Activated CD4-positive, alpha-beta memory T cell treated with anti-CD3 and anti-CD28 coated beads for 36 hours (primary cell): ENCODE results near the gene ITIH5. TPM values are rescaled to one million over a fixed set of nuclear protein-coding genes. Genes with fewer than 3 reads are reported as not detected.

Experiments
- CTCF ChIA-PET: fragments of 350-600 bp; sonication (Branson Sonifier 250); formaldehyde crosslinking; loops from one replicate; lab custom pipeline; 2021; ENCODE audit warnings: antibody characterized with exemption, inconsistent platforms; lab: Charles Lee
- POLR2A ChIA-PET: fragments of 350-600 bp; sonication (Branson Sonifier 250); formaldehyde crosslinking; loops from one replicate; lab custom pipeline; 2021; ENCODE audit warnings: antibody characterized with exemption; lab: Charles Lee
- DNase-seq: peaks from one replicate; pipeline ENCODE4 v3.0.0-alpha.2; 2020
- H3K27ac Mint-ChIP-seq: one replicate; pipeline ENCODE4 v1.8.0; 2021; ENCODE audit warnings: mixed read lengths
- H3K27me3 Mint-ChIP-seq: one replicate; pipeline ENCODE4 v1.8.0; 2021; ENCODE audit warnings: mixed read lengths
- H3K36me3 Mint-ChIP-seq: one replicate; pipeline ENCODE4 v1.8.0; 2021; ENCODE audit warnings: mixed read lengths
- H3K4me1 Mint-ChIP-seq: one replicate; pipeline ENCODE4 v1.8.0; 2021; ENCODE audit warnings: low read depth, mixed read lengths
- H3K4me3 Mint-ChIP-seq: one replicate; pipeline ENCODE4 v1.8.0; 2021; ENCODE audit warnings: mild to moderate bottlenecking, mixed read lengths
- H3K9me3 Mint-ChIP-seq: one replicate; pipeline ENCODE4 v1.8.0; 2021; ENCODE audit warnings: mixed read lengths
- intact Hi-C: fragments of 100-400 bp; cut with micrococcal nuclease; formaldehyde crosslinking; loops from one replicate; pipeline ENCODE4 v1.15.1; 2023
- total RNA-seq, 2 experiments: library from RNA; stranded (reverse); gene quantifications; one replicate each; pipeline ENCODE4 v1.2.3, GENCODE V29; 2021

Gene ITIH5
- total RNA-seq, 2 experiments from 2014 or later, result not detected

GRCh38 chr10:7593063-7593462, 73.7 kb downstream of the ITIH5 start:
- POLR2A ChIA-PET, result no interaction called here
- intact Hi-C loops, result no loop called here
- no peaks in the 10 kb centered on the region for H3K4me1 Mint-ChIP-seq

GRCh38 chr10:7592627-7593026, 74.1 kb downstream of the ITIH5 start:
- ChIA-PET POLR2A (no interaction called here), CTCF (no interaction called here)
- Mint-ChIP-seq H3K27me3 (peaks cover 6% of the 10 kb centered on the region), H3K36me3 (no peaks in the 10 kb centered on the region), H3K4me3 (no peak overlapping the region), H3K9me3 (no peaks in the 10 kb centered on the region), H3K4me1 (no peaks in the 10 kb centered on the region), H3K27ac (no peak overlapping the region)
- DNase-seq, result no peak
- intact Hi-C loops, result no loop called here

More at GRCh38 chr10:7593063-7593462, 73.7 kb downstream of the ITIH5 start:
- Mint-ChIP-seq H3K4me3 (no peak overlapping the region), H3K27ac (no peak overlapping the region), H3K27me3 (peaks cover 6% of the 10 kb centered on the region), H3K9me3 (no peaks in the 10 kb centered on the region), H3K36me3 (no peaks in the 10 kb centered on the region)
- CTCF ChIA-PET, result no interaction called here
- DNase-seq, result no peak

GRCh38 chr10:7590271-7590670, 76.5 kb downstream of the ITIH5 start:
- Mint-ChIP-seq H3K36me3 (no peaks in the 10 kb centered on the region), H3K27ac (no peak overlapping the region), H3K4me3 (no peak overlapping the region), H3K27me3 (peaks cover 2% of the 10 kb centered on the region), H3K9me3 (no peaks in the 10 kb centered on the region), H3K4me1 (peaks cover 2% of the 10 kb centered on the region)
- POLR2A ChIA-PET, result no interaction called here
- CTCF ChIA-PET, result no interaction called here
- intact Hi-C loops, result no loop called here
- no peak for DNase-seq

GRCh38 chr10:7589748-7590147, 77.0 kb downstream of the ITIH5 start:
- intact Hi-C loops, result no loop called here
- Mint-ChIP-seq H3K4me1 (peaks cover 3% of the 10 kb centered on the region), H3K9me3 (no peaks in the 10 kb centered on the region), H3K36me3 (no peaks in the 10 kb centered on the region), H3K4me3 (no peak overlapping the region), H3K27me3 (peaks cover 2% of the 10 kb centered on the region), H3K27ac (no peak overlapping the region)
- CTCF ChIA-PET, result no interaction called here
- POLR2A ChIA-PET, result no interaction called here
- DNase-seq, result no peak

- peaks cover 2% of the 10 kb centered on the region for H3K27me3 Mint-ChIP-seq
- peaks cover 3% of the 10 kb centered on the region for H3K4me1 Mint-ChIP-seq
- no peaks in the 10 kb centered on the region for H3K36me3 Mint-ChIP-seq
- no peaks in the 10 kb centered on the region for H3K9me3 Mint-ChIP-seq
- H3K27ac Mint-ChIP-seq, result no peak overlapping the region
- POLR2A ChIA-PET, result no interaction called here
- no peak for DNase-seq
- intact Hi-C loops, result no loop called here
- CTCF ChIA-PET, result no interaction called here
- no peak overlapping the region for H3K4me3 Mint-ChIP-seq
These were observed 78.9 kb downstream of the ITIH5 start for GRCh38 chr10:7587865-7588188.

GRCh38 chr10:7587168-7587864, 79.5 kb downstream of the ITIH5 start:
- Mint-ChIP-seq H3K27ac (no peak overlapping the region), H3K9me3 (no peaks in the 10 kb centered on the region), H3K4me3 (no peak overlapping the region), H3K4me1 (peaks cover 3% of the 10 kb centered on the region), H3K27me3 (peaks cover 2% of the 10 kb centered on the region), H3K36me3 (no peaks in the 10 kb centered on the region)
- ChIA-PET CTCF (no interaction called here), POLR2A (no interaction called here)
- no peak for DNase-seq
- intact Hi-C loops, result no loop called here

GRCh38 chr10:7585228-7585627, 81.5 kb downstream of the ITIH5 start:
- Mint-ChIP-seq H3K27me3 (no peaks in the 10 kb centered on the region), H3K4me1 (peaks cover 3% of the 10 kb centered on the region), H3K9me3 (no peaks in the 10 kb centered on the region), H3K4me3 (no peak overlapping the region), H3K36me3 (no peaks in the 10 kb centered on the region), H3K27ac (no peak overlapping the region)
- no peak for DNase-seq
- intact Hi-C loops, result no loop called here
- ChIA-PET POLR2A (no interaction called here), CTCF (no interaction called here)

- H3K4me3 Mint-ChIP-seq, result no peak overlapping the region
- POLR2A ChIA-PET, result no interaction called here
- no peaks in the 10 kb centered on the region for H3K9me3 Mint-ChIP-seq
- DNase-seq, result no peak
- CTCF ChIA-PET, result no interaction called here
- peaks cover 3% of the 10 kb centered on the region for H3K4me1 Mint-ChIP-seq
- no peak overlapping the region for H3K27ac Mint-ChIP-seq
- H3K27me3 Mint-ChIP-seq, result no peaks in the 10 kb centered on the region
- no peaks in the 10 kb centered on the region for H3K36me3 Mint-ChIP-seq
- intact Hi-C loops, result no loop called here
These were observed 83.1 kb downstream of the ITIH5 start for GRCh38 chr10:7583626-7584025.

- H3K27me3 Mint-ChIP-seq, result no peaks in the 10 kb centered on the region
- ChIA-PET POLR2A (no interaction called here), CTCF (interaction anchor here (0.7 to 0.8 kb wide), 2 partner anchors 55 kb away, joined by 3 to 4 read pairs; no protein-coding TSS in a partner anchor)
- H3K27ac Mint-ChIP-seq, result no peak overlapping the region
- no peaks in the 10 kb centered on the region for H3K36me3 Mint-ChIP-seq
- peaks cover 3% of the 10 kb centered on the region for H3K4me1 Mint-ChIP-seq
- no peak for DNase-seq
- intact Hi-C loops, result no loop called here
- H3K9me3 Mint-ChIP-seq, result no peaks in the 10 kb centered on the region
- H3K4me3 Mint-ChIP-seq, result no peak overlapping the region
These were observed 86.2 kb downstream of the ITIH5 start for GRCh38 chr10:7580520-7580919.

GRCh38 chr10:7579681-7580080, 87.1 kb downstream of the ITIH5 start:
- H3K27ac Mint-ChIP-seq, result no peak overlapping the region
- no peaks in the 10 kb centered on the region for H3K36me3 Mint-ChIP-seq
- ChIA-PET CTCF (interaction anchor here (0.8 kb wide), 1 partner anchor 54 kb away, joined by 3 read pairs; no protein-coding TSS in a partner anchor), POLR2A (interaction anchor here (0.7 kb wide), 1 partner anchor 493 kb away, joined by 3 read pairs; no protein-coding TSS in a partner anchor)
- H3K27me3 Mint-ChIP-seq, result no peaks in the 10 kb centered on the region
- DNase-seq, result no peak
- no peaks in the 10 kb centered on the region for H3K4me1 Mint-ChIP-seq
- intact Hi-C loops, result no loop called here
- no peak overlapping the region for H3K4me3 Mint-ChIP-seq
- H3K9me3 Mint-ChIP-seq, result no peaks in the 10 kb centered on the region

GRCh38 chr10:7577579-7577978, 89.2 kb downstream of the ITIH5 start:
- Mint-ChIP-seq H3K9me3 (no peaks in the 10 kb centered on the region), H3K27me3 (peaks cover 4% of the 10 kb centered on the region), H3K4me3 (no peak overlapping the region), H3K4me1 (no peaks in the 10 kb centered on the region), H3K36me3 (no peaks in the 10 kb centered on the region), H3K27ac (no peak overlapping the region)
- POLR2A ChIA-PET, result no interaction called here
- intact Hi-C loops, result no loop called here
- DNase-seq, result no peak
- CTCF ChIA-PET, result no interaction called here

- H3K36me3 Mint-ChIP-seq, result no peaks in the 10 kb centered on the region
- ChIA-PET POLR2A (no interaction called here), CTCF (no interaction called here)
- no peaks in the 10 kb centered on the region for H3K4me1 Mint-ChIP-seq
- no peaks in the 10 kb centered on the region for H3K9me3 Mint-ChIP-seq
- intact Hi-C loops, result no loop called here
- peaks cover 4% of the 10 kb centered on the region for H3K27me3 Mint-ChIP-seq
- H3K27ac Mint-ChIP-seq, result no peak overlapping the region
- DNase-seq, result no peak
- H3K4me3 Mint-ChIP-seq, result no peak overlapping the region
These were observed 89.6 kb downstream of the ITIH5 start for GRCh38 chr10:7577176-7577575.

- no peak for DNase-seq
- H3K27me3 Mint-ChIP-seq, result peaks cover 4% of the 10 kb centered on the region
- H3K4me3 Mint-ChIP-seq, result no peak overlapping the region
- ChIA-PET CTCF (no interaction called here), POLR2A (no interaction called here)
- no peaks in the 10 kb centered on the region for H3K4me1 Mint-ChIP-seq
- no peaks in the 10 kb centered on the region for H3K9me3 Mint-ChIP-seq
- no peak overlapping the region for H3K27ac Mint-ChIP-seq
- H3K36me3 Mint-ChIP-seq, result no peaks in the 10 kb centered on the region
- intact Hi-C loops, result no loop called here
These were observed 90.4 kb downstream of the ITIH5 start for GRCh38 chr10:7576340-7576739.
